Measurements from ENCODE around the gene RNF13.
"Not testable (repeated sequence)": the region's sequence is repeated elsewhere in the genome, so short reads cannot be mapped to it uniquely, and the experiment has no call there.

Gene RNF13

DNA sequence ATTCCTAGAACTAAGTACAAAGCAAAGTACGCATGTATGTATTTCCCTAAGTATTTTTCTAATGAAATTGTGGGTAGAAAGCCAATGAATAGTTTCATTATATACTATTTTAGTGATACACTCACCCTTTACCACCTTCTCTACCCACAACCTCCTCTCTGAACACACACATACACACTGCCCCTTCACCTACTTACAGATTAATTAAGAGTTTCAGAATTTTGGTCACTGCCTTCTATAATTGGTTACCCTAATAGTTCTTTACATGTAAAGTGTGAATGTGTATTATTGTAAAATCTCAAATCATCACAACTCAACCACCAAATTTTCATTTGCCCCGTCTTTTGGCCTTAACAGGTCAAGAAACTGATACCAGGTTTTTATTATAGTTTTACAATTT is 150.5 kb downstream of the RNF13 start:
- no peak for DNase-seq

DNA sequence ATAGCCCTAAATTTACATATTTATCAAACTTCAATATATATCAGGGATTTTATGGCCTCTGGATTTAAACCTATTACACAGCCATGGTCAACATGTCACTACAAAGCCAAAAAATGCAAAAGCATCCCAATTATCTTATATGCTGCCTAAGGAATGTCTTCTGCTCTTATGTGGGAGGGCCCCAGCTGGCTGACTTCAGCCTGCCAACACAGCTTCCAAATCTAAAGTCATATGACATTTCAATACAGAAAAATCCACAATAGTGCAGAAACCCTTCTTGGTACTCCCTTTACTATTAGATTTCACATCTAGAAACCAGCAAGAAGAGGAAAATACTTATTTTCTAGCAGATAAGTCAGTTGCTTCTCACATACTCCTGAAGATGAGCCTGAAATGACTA is 151.3 kb downstream of the RNF13 start:
- peak in 1 of 2 donors; percentile 1 for DNase-seq

DNA sequence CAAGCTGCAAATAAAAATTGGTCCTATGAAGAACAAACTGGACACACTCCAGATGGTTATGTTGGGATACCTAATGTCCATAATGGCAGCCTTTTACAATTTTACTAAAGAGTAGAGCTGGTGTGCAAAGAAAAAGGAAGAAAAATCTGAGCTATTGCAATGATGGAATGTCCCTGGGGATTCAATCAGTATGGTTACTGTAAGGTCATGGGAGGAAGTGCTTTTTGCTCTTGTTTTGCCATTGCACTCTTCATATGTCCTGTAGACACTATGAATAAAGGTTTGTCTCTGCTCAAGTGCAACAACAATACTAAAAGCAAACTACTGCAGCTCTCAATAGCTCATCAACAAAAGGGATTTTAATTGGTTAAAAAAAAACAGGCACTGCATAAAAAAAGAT is 152.3 kb downstream of the RNF13 start:
- peak; percentile 2 to 29 for DNase-seq

DNA sequence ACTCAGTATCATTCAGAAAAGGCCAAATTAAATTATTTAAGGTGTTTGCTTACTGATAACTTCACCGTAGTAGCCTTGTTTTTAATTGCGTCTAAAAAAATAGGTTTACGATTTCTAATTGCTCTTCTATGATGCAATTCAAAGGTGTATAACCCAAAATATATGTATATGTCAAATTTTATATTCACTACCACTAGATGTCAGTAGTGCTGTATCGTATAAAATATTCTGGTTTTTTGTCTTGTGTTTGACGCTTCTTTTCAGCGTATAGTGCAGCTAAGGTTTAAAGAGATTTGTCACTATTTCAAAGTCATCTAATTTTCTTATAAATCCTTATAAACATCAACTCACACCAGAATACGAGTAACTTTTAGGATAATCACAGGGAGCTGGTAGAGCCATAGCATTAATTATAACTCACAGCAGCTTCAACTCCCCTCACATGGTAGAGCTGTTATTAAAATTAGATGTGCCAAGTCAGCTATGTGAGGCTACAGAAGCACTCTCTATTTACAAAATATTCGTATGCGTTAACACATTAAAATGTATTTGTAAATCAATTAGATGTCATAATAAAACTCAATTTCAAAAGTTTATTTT is 154.2 kb downstream of the RNF13 start:
- peak in 1 of 2 donors; percentile 18 for DNase-seq

DNA sequence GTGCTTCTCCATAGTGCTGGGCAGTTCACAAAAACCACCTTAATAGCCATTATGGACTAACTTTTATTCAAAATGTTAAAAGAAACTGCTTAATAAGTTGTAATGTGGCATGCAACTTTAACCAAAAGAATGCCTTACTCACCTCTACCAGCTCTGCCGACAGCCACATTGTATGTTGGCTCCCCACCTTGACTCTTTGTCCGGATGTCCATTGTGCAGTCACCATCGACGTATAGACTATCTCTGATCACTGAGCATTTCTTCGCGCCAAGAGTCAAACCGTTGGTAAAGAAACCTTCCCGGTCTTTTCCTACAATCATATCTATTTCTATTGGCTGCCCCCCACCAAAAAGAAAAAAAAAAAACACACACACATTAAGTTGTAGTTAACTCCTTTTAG is 155.2 kb downstream of the RNF13 start:
- DNase-seq = no peak

DNA sequence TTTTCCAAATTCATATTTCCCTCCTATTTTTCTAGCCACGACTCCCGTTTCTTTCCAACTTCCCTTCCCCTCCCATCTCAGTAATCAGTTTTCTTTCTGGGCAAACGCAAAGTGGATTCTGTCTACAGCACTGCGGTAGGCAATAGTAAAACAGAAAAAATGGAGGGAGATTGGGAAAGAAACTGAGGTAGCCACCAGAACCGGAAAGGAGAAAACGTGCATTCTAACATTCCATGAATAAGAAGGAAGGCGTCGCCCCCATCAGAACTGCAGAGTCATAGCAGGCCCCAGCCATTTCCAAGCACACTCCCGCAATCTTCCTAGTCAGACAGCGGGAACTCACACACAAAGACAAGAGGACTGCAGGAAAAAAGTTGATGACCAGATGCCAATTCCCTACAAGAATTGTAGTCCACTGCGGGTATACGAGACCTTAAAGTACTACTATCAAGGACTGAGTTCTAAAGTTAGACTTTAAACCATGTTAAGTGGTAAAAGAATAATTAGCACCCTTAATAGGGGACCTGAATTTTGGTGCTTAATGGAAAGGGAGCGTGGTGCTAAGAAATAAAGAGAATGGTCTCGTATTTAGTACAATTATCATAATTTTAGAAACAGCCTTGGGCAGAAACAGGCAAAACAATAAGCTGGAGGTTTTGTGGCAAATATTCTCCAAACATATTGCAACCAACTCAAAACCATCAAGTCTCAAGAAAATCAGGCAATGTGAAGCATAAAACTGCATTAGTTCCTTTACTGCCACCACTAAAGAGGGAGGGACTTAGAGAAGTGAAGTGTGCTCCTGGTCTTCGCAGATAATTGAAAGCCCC is 156.3 kb downstream of the RNF13 start:
- peak in 1 of 2 donors; percentile 1 for DNase-seq

DNA sequence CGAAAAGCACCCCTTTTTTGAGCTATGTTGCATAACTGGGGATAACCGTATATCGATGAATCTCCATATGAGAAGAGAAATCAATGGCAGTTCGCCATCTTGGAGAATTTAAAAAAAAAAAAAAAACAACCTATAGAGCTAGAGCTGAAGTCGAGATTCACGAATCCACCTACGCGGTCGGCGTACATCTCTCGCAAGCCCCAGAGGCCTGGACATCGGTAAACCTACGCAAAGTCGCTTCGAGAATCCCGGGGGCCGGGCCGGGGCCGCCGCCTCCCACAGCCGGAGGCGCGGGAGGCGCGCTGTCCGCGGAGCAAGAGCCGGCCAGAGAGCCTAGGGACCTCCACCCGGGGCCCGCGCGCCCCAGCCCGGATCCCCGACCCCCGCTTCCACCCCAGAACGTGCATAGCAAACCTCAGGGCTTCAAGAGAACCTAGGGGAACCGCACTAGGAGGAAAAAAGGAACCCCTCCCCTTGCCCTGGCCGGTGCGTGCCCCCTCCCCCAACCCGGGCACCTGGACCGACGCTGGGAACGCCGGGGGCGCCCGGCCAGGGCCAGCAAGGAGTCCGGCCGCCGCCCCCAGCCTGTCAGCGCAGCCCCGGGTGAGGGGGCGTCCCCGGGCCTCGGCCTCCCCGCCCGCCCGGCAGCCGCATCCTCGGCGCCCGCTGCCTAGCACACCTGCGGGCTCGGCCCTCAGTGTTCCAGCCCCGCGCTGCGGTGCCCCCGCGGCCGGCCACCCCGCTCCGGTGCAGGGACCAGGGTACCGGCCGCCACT is 157.1 kb downstream of the RNF13 start:
- DNase-seq = peak; percentile 44 to 48

DNA sequence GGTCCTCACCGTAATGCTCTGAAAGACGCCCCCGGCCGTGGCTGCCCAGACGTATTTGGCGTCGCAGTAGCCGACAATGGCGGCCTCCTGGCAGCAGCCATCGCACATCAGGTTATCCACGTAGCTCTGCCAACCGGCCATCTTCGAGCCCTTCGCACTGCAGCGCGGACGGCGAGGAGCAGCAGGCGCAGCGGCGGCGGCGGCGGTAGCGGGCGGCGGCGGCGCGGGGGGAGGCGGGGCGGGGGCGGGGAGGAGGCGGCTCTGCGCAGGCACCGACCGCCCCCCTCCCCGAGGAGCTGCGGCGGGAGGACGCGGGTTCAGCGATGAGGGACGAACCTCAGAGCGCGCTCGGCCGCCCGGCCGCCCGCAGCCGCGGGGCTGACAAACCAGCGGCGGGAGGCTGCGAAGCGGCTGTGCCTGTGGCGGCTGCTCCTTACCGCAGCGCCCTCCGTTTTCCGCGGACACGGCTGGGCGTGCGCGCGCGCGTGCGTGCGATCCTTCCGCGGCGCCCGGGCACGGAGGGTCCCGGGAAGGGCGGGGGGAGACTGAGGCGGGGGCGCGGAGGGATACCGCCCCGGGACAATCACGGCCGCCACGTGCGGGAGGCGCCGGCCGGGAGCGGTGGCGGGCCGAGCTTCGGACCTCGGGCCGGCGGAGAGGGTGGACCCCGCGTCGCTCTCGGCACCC is 157.8 kb downstream of the RNF13 start, which contains the start of gene PFN2:
Gene PFN2 (minus strand): TSS at position 180 of the 687 bp plus-strand sequence. CDS start 39 bp downstream, at position 141.
- DNase-seq = peak; percentile 1 to 14

DNA sequence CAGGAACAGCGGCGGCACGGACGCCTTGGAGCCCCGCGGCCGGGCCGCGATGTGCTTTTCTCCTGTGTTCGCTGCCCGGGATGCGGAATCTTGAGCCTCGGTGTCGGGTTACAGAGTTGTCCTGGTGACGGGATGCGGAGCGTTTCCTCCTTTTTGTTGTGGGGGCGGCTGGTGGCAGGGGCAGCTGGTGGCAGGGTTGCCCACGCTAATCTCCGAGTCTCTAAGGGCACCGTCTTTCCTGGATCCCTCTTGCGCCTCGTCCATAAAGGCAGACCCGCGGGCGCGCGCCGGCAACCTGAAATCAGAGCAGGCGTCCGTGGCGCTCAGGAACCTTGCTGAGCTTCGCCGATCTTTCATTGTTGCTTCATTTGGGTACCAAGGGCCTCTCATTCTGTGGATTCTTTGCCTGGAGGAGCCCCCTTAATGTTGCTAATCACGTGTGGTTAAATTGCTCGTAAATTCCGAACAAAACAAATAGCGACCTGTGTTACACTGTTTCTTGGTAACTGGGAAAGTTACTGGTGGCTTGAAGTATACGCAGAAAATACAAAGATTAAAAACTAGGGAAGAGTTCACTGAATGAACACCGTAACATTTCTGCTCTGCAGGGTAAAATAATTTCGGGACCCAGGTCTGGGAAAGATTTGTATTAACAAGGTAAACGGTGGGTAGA is 158.5 kb downstream of the RNF13 start:
- DNase-seq = peak; percentile 6 to 32

DNA sequence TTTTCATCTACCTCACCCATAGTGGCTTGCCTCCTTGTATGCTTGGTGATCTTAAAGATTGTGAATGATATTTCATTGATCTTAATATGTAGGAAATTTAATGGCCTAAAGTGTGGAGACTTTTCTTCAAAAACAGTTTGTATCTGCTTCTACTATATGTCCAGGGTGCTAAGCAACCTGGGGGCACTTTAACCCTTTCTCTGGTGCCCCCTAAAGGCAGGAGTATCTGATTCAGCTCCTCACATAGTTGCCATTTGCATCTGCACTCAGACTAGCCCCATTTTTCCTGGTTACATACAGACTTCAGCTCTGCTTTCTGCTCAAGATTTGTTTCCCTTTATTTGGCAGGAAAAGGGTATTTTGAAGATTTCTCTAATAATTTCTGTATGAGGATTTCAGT is 162.9 kb downstream of the RNF13 start:
- DNase-seq = peak in 1 of 2 donors; percentile 0

DNA sequence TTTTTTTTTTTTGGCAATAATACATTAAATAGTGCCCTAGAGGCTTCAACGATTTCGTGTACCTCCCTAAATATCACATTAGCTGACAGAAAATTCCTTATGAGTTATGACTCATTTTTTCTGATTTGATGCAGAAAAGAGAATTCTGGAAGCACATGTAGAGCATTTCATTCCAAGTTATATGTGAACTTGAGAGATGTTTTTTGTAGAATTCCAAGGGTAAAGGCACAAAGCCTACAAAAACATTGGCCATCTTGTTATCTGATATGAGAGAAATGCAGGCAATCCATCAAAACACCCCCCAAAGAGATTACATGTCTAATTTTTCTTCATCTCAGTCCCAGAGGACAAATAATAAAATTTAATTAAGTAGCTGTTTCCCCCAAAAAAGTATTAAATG is 164.4 kb downstream of the RNF13 start:
- peak in 1 of 2 donors; percentile 1 for DNase-seq

DNA sequence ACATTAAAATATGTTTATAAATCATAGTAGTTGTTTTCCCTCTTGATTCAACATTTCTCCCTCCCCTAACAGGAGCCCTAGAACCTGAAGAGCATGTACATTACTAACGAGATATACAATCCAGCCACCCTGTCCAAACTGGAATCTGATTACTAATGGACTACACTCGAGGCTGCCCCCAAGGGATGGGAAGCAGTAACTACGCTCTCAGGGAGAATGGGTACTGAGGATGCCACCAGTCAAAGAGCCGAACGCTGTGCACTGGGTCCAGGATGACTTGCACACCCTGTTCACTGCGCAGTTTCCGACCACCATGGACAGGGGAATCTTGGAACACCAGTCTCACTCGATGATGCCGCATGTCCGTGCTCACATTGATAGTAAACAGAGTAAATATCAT is 169.0 kb downstream of the RNF13 start:
- not testable (repeated sequence) for DNase-seq

DNA sequence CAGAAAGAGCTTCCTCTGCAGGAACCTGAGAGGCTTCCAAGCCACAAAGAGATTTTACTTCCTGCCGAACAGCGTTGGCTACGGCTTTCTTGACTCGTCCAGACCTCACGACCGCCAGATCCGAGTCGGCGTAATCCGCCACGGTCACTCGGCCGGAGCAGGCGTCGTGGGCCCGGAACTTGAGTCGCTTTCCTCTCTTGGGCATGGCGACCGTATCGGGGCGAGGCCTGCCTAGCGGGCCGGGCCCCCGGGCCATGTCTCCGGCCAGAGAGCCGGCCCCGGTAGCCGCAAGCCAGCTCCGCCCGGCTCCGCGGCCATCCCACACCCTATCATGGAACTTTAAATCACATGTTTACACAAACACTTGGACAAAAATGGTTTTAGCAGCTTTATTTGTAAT is 170.0 kb downstream of the RNF13 start:
- DNase-seq = not testable (repeated sequence)

DNA sequence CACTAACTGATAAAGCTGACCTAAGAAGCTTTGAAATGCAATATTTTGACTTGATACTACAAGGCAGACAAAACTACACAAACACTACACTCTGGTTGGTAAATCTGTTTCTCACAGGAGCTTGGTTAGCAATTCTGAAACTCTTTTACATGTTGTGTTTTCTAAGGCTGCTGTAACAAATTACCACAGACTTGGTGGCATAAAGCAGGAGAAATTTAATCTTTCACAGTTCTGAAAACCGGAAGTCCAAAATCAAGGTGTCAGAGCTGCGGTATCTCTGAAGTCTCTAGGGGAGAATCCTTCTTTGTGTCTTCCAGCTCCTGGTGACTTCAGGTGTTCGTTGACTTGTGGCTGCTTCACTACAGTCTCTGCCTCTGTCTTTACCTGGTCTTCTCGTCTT is 170.6 kb downstream of the RNF13 start:
- DNase-seq = no peak

DNA sequence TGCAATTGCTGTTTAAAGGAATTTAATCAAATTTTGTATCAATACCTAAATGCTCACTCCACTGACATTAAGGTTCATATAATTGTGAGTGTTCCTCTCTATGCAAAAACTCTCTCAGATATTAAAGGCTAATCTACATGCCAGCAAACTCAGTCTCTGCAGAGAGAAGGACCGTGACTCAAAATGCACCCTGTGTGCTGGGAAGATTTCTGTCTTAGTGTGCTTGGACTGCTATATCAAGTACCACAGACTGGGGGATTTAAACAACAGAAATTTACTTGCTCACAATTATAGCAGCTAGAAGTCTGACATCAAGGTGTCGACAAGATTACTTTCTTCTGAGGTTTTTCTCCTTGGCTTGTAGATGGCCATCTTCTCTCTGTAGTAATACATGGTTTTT is 176.3 kb downstream of the RNF13 start:
- no peak for DNase-seq

DNA sequence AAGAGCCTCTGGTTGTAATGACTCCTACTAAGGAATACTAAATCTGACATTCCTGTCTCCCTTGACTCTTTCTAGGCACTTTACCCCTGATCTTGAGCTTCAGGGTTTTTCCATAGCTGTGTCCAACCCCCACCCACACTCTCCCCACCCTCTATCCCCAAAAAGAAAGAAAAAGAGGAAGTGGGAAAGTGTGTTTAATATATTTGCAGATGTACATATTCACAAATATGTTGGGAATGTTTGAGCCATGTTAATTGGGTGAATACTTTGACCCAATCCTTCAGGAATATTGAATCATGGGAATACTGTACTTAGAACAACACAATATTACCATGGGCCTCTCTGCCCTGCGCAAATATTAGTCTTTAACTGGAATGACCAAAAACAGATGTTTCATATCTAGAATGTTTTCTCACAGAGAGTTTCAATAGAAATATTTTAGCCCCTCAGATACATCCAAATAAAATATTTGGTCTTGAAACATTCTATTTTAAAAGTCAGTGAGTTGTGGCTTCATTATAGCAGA is 177.5 kb downstream of the RNF13 start:
- no peak for DNase-seq

DNA sequence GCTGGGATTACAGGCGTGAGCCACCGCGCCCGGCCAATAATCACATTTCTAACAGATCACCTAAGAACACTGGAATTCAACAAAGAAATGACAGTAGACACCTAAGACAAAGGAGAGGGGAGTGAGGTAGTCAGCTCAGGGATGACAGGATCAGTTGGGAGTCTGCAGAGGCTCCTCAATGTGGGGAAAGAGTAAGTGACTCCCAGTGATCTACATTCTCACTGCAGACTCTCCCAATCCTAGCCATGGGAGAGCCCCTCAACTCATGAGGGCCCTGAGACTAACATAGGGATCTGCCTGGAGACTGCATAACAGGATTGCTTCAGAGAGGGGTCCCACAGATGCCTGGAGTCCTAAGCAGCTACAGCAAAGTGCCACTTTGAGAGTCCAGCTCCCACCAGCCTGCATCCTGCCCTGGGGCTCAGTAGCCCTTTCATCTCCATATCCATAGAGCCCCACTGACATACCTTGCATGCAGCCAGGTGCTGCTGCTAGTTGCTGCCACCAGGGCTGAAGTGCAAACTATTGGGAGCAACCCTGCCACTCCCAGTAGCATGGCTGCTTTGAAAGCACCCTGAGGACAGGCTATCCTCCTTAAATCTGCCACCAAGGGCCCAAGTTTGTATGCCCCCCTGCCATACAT is 179.5 kb downstream of the RNF13 start:
- no peak for DNase-seq

DNA sequence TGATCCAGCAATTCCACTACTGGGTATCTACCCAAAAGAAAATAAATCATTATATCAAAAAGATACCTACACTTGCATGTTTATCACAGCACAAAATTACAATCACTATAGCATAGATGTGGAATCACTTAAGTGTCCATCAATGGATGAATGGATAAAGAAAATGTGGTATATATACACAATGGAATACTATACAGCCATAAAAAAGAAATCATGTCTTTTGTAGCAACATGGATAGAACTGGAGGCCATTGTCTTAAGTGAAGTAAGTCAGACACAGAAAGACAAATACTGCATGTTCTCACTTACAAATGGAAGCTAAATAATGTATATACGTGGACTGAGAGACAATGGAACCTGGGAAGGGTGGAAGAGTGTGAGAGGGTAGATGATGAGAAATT is 185.9 kb downstream of the RNF13 start:
- no peak for DNase-seq

DNA sequence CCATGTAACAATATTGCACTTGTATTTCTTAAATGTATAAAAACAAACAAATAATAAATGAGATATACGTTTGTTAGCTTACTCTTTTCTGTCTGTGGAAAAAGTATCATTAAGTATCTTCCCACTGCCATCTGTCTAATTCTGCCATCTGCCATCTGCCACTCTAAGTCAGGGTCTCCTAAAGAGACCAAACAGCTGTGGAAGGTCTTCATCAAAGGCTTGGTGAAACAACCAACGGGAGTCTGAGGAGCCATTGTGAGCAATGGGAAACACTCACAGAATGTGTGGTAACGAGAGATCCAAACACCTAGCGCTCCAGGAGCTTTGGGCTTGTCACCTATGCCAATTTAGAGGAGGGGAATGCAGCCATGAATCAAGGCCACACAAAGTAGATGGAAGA is 186.4 kb downstream of the RNF13 start:
- DNase-seq = no peak

DNA sequence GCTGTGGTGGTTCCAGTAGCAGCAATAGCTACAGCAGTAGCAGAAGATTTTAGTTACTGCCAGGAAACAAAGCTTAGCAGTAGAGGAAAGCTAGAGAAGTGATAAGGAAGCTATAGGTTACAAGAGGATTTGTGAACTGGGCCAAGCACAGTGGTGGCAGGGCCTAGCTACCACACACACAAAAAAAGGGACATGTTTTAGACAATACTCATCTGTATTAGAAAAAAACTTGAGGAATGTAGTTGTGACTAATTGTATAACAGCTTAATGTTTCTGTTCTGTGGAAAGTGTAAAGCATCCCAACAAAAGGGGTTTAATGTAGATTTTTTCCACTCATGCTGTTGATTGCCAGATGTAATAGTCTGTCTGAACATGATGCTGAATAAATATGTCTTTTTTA is 187.6 kb downstream of the RNF13 start:
- no peak for DNase-seq
